ENCODE data around the gene STK24.
A peak's percentile ranks its signal among the peaks of the same experiment; 100 is the strongest.

STK24 gene

DNA sequence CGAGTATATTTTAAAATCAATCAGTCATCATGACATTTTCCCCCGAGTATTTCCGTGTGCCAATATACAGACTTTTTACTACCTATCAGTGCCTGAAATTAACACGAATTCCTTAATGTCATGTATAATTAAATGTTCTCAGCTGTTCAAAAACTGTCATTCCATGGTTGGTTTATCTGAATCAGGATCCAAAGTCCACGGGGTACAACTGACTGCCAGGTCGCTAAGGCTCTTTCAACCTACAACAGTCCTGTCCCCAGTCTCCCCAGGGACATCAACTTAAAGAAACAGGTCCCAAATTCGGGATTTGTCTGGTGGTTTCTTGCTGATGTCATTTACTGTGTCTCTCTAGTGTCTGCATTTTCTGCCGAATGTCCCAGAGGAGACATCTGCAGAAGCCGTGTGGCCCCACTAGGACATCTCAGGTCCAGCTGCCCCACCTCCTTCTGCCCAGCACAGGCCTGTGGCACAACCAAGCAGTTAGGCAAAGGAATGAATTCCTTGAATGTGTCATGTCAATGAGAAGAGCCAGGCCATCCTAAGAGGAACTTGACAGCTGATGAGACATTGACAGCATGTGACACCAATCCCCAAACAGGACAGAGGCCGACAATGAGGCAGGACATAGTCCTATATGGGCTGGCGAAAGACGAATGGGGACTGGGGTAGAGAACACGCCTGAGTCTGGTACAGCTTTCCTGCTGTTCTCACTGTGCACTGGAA is 109.5 kb downstream of the STK24 start:
- no peak for DNase-seq

DNA sequence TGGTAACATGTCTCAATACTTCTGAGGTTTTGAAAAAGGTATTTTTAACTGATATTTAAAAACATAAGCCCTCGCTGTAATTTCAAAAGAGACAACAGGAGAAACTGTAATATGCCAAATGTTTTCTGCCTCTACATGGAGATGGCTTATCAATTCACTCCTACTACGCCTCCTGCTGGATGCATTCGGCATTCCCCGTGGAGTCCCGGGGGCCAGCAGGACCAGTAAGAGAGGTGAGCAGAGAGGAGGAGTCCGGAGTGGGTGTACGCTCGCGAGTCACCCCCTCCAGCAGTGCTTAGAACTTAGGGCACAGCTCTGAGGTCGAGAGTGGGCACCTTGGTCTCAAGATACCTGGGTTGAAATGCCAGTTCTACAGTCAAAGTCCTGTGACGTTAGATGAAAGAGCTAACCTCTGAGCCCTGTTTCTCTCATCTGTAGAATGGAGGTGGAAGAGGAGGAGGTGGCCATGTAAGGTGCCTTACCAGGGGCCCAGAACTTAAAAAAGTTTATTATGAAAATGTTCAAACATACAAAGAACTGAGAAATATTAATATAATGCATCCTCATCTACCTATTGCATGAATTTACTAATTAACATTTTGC is 110.2 kb downstream of the STK24 start:
- DNase-seq: no peak

DNA sequence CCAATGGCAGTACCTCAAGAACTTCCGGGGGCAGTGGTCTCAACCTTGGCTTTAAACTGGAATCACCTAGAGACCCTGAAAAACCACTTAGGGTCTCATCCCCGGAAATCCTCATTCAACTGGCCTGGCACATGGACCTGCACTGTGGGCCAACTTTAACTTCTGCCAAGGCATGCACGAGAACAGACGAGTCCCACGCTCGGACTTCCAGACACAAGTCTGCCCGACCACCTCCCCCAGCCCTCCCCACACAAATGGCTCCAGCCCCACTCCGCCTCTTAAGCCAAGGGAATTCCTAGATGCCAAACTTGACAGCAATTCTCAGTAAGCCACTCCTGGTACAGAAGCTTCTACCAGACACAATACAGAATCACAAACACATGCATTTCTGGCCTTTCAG is 114.0 kb downstream of the STK24 start:
- DNase-seq: no peak

DNA sequence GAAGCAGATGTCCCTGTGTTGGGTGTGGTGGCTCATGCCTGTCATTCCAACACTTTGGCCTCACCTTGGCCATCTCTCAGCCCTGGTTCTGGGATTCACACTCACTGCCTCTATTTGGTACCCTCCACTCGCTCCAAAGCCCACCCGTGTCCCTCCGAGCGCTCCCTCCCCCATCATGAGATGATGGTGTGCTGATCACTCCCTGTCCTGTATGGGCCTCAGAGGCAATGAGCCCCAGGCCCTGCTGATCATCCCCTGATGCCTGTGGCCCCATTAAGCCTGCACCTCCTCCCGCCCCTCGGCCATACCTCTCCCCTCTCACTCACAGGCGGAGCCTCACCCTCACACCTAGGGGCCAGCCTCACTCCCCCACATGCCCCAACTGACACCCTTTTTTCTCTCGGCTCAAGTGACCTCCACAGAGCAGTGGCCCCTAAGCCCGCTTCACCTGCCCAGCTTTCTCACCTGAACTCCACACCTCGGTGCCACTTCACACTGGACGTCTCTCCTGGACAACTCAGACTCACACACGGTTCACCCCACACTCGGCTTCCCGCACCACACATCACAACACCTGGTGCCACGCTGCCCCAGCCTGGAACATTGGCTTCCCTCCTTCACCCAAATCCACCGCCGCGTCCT is 114.5 kb downstream of the STK24 start:
- no peak for DNase-seq

DNA sequence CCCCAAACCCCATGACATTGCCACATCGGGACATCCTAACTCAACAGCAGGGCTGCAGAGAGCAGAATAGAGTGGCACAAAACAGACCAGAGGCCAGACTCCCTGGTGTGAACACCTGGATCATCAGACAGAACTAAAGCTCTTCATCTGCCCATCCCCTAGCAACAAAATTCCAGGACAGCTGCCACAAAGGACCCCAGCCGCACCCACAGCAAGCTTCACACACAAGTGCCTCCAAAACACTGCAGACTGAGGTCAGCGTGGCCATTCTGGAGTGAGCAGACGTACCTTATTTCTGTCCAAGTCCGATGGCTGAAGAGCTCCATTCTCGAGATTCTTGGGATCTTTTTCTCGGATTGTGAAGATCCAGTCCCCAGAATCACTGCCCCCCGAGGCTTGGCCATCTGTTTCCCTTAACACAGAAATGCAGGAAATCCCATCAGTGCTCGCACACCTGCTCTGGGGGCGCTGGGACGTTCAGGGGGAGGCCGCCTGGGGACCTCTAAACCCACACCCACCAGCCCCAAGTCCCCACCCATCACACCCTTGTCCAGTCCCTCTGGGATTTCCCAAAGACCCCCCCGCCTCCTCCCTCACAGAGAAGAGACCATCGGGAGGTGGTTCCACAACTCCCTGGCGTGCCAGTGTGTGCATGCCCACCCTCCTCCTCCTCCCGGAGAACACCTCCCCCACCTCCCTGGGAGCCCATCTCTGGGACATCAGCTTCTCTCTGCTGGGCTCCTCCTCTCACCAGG is 115.2 kb downstream of the STK24 start:
- no peak for DNase-seq

DNA sequence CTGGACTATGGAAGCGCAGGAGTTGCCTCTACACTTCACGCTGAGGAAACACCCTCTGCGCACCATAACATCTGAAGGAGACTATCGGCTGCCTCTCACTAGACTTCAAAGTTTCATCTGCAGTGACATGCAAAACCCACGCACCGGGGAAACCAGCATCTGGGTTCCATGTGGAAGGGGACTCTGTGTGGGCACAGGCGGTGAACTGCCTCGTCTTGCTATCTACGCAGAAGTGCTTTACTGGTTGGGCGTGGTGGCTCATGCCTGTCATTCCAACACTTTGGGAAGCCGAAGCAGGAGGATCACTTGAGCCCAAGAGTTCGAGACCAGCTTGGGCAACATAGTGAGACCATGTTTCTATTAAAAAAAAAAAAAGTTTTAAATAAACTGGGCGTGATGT is 116.4 kb downstream of the STK24 start:
- no peak for DNase-seq

DNA sequence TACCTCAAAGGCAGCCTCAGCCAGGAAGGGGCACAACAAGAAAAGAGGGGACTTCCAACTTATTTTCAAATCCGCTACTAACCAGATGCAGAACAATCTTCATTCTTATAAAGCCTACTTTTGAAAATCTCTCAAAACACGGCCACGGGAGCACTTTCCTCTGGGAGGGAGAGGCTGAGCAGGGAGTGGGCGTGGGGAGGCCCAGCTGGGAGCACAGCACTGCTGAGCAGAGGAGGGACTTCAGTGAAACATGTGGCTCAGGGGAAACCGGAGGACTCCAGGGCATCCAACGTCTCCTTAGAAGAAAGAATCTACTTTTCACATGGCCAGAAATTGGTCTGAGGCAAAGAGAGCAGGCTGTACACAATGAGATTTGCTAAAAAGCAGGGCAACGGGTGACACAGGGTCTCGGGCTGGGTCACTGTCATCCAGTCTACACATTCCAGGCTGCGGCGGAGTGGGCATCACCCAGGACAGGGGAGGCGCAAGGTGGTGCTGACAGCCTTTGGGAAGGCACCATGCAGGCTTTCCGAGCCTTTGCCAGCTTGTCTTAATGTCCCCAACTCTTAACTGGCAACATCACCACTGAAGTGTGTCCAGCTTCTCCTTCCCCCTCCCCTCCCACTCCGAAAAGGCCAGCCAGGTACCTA is 117.1 kb downstream of the STK24 start:
- no peak for DNase-seq

DNA sequence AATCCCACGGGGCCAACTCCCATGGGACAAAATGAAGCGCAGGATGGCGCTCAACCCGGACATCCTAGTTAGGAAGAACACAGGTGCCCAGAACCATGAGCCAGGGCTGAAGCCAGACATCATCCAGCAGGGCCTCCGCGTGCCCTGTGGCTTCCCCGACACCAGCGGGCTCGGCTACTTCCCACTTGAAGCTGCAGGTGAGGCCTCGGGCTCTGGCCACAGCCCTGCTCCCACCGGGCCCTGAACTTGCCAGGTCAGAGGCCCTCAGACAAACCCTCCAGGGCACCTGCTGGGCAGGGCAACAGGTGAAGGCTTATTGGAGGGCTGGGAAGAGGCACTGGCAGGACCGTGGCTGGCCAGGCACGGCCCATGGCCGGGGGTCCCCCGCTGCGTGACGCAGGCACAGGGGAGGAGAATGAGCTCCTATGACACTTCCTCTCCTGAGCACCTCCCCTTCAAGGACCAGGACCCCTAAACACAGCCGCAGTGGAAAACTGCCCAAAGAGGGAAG is 117.7 kb downstream of the STK24 start:
- DNase-seq: no peak

DNA sequence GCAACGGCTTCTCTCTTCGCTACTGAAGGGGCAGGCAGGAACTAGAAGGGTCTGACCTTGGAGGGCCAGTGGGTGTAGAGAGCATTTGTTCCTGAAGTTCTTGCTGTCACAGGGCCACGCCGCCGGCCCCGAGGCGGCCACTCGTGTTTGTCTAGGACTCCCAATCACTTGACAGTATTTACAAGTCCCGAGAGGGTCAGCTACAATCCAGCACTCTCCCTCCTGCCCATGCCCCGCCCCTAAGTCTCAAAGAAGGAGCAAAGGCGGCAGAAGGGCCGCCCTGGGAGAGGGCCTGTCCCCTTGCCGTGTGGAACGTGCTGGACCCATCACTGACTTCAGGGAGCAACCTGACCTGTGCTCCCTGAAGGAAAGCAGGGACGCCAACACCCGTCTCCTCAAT is 118.5 kb downstream of the STK24 start:
- DNase-seq: no peak

DNA sequence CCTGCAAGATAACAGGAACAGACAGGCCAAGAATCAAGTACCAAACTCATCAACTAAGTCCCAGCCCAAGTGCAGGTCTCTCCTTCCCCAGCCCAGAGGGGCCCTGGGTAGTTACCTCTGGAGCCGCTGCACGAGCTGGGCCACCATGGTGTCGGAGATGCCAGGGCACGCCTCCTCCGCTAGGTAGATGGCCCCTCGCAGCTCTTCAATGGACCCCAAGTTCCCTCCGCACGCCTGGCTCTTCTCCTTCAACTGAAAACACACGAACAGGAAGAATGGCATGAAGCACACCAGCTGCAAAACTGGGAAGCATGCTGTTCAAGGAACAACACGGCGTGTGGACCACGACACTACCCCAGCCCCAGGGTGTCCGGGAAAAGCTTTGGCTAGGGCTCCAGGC is 119.9 kb downstream of the STK24 start:
- no peak for DNase-seq

DNA sequence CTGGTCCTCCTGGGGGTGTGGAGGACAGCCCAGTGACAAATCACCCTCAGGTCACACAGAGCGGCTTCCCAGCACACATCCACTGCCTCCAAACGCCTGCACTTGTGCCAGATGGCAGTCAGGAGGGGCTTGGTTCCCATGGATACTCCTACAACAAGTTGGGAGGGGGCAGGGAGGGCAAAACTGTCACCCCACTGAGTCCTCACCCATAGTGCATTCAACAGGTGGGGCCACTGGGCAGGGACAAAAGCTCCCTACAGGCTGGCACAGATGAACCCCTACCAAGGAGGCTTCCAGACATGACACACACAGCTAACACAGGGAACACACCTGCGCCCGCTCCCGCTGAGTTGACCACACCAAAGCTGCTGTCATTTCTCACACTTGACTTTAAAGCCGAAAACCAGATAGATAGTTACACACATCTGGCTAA is 120.5 kb downstream of the STK24 start:
- no peak for DNase-seq

DNA sequence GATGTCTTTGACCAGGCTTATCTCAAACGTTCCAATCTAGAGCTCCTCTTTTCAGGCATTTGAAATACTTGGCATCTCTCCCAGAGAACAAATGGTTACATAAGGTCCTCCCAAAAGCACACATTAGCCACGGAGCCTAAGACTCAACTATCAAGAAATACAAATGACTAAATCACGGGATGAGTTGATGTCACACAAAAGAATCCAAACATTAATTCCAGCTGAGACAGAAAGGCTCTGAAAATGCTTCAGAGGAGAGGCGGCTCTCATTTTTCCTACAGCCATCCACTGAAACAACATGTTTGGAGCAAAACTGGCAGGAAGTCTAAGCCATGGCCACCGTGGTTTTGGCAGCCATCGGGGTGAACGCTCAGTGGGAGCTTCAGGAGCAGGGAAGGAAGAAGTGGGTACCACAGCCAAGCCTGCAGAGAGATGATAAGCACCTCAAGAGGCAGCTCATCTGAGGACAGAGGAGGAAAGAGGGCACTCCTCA is 122.5 kb downstream of the STK24 start:
- DNase-seq: peak; percentile 9

DNA sequence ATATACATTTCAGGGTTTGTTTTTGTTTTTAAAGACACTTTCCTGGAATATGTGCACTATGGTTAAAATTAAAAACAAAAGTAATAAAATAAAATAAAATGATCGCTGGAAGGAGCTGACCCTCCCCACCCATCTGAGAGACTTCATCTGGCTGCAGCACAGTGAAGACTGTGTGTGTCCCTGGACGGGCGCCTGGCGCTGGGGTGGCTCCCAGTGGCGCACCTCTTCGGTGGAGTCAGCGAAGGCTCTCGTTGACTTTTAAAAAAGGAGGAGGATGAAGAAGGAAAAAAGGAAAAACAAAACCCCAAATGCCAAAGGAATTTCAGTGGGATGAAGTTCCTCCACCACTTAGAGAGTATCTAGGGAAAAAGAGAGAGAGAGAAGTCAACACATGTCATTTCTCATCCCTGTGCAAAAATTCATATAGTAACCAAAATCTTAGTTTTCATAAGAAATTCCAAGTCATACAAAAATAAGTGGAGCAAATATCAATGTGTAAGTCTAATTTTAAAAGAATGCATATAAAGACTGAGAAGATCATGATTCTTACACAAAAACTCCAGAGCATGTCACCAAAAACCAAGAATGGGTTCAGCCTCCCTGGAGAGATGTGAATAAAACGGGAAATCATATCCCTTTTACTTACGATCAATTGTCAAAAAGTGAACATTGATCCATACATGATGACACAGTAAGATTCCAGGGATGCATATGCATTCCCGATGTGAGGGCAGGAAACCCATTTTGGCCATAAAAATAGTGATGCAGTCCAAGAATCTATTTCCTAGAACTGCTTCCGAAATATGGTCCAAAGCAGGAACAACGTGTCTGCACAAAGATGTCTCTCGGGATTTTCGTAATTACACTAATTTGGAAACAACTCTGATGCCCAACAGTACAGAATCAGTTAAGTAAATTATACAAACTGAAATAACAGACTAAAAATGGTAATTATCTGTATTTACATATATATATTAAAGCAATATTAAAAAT is 123.8 kb downstream of the STK24 start:
- DNase-seq: no peak

DNA sequence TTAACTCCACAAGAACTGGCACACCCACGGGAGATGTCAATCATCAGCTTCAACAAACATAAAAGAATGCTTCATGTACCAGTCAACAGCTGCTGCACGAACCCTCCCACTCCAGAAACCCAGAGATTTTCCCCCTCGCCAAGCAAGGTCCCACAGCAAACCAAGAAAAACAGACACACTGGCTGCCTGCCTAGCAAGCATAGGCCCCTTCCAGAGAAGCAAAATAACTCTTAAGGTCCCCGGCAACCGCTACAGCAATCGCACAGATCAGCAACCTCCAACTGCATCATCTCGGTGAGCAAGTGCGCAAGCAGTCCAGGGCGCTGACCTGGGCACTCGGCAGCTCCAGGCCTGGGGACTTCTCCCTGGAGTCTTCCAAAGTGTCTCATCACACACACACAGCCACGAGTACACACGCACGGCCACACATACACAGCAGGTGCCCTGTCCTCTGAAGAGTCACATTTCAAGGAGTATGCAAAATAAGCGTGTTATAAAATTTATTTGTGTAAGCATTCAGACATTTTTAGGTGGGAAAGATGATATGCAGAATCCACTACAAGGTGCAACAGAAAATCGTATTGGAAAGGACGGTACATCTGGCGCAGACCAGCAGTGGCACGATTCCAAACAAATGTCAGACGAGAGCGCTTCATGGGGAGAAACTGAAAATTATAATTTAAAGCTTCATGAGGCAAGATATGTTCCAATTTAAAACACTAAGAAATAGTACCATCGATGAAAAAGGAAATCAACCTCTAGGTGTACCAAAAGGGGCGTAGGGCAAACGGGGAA is 125.0 kb downstream of the STK24 start:
- DNase-seq: no peak

DNA sequence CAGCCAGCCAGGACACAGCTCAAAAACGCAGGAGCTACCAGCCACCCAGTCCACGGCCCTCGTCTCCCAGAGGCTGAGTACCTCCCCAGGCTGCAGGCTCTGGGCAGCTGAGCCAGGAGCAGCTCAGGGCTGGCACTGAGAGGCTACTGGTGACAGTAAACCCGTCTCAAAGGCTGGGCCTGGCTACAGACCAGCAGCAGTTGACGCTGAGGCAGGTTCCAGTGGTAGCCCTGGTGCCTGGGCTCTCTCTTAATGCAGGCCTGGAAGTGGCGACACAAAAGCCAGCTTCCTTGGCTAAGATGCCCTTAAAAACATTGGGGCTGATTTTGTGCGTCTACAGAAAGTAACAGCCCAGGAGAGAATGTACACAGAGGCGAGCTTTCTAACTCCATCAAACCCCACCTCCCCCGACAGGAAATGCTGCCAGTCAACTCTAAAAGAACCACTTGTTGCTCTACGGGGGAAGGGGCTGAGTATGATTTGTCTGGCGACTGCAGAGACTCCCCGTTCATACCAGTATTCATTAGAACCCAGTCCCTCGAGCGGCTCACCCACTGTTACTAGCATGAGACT is 126.3 kb downstream of the STK24 start:
- no peak for DNase-seq

DNA sequence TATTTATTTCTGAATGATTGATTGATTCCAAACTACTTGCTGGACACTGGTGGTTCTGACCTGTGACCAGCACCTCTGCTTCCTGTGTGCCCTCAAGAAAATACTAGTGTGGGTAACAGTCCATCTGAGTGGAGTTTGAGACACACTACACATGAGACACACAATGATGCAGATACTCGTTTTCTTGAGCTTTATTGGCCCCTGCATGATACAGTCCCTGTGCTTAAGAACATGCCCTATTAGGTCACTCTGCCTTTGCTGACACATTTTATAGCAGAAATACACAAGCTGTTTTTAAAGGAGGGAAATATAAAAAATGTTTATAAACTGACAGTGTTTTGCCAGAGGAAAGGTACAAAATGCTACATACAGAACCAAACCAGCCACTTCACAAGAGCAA is 126.9 kb downstream of the STK24 start:
- no peak for DNase-seq

DNA sequence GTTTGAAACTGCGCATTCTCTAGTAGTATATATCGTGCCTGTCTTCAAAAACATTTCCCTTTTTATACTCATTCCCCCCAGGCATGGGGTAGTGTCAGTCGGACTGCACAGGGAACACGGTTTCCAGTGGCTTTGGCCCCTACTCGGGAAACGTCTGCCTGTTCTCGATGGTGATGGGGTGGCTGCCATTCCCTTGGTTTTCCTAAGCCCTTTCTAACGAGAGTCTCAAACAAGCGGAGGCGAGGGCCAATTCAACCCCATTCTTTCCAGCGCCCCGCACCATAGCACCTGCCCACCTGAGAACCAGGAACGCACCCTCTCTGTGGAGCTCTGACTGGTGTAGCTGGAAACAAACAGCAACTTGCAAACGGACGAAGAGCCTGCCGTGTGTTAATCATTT is 127.6 kb downstream of the STK24 start:
- no peak for DNase-seq

DNA sequence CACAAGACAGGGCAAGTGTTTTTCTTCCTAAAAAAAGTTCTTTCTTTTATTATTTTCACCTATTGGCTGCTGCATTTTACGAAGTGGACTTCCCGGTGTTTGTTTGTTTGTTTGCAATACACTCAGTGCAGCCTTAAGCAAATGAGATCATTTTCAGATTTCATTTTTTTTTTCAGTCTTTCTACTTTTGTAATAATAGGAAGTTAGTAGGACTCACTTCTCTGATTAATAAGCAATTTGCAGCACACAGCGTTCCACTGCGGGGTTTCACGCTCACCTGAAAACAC is 128.3 kb downstream of the STK24 start:
- no peak for DNase-seq

DNA sequence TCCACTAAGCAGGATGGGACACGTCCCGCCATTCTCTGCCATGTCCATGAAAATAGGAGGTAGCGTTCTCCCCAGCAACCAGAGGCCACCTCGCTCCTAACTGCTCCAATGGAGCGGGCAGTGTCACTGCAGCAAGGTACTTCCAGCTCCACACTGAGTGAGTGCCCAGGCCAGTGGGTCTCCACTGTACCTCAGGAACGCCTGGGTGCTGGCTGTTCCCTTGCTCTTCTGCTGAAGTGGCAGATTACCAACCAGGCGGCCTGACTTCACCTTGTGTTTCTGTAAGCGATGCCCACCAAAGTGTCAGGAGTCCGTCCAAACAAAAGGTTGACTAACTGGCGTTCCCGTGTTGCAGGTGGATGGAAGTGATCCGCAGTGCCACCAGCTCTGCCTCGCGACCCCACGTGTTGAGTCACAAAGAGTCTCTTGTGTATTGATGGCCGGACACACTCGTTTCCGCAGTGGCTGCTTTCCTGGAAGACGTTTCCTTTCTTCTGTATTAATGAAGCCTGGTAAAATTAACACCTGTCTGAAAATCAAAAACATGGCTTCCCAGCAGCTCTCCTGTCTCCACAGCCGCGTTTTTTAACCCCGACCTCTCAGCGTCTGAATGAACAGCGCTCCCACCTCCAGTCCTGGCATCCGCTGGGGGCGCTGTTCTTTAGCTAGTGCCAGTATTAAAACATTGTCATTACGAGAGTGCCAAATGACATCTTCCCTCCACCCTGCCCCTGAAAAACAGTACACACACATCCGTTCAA is 128.8 kb downstream of the STK24 start:
- no peak for DNase-seq

DNA sequence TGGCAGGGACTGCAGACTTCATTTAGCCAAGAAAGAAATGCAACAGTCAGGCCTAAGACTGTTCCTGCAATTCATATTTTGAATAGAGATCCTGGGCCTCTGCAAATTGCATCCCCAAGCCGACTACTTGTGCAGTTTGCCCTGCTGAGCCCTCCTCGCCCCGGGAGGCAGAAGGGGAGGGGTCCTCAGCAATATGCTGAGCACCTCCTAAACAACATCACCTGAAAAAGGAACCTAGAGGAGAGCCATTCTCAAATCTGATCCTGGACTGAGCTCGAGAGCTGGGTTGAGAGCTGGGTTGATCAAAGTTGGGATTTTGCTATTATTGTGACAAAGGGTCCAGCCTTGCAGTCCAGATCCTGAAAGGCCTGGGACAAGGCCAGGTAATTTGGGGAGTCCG is 129.8 kb downstream of the STK24 start:
- no peak for DNase-seq

Measured in NCI-H2029 treated with DMSO at 0.1 percent for 48 hours (cell line).